Purkinje cell (primary cell): ENCODE measurements around the gene IKZF4. TPM values are rescaled to one million over a fixed set of nuclear protein-coding genes. Genes with fewer than 3 reads are reported as not detected.

ENCODE experiments used
- polyA plus RNA-seq: library from polyadenylated mRNA; unstranded; fragments of >200 nt; fragmentation: Nextera tagmentation; gene quantifications from 2 replicates; pipeline ENCODE4 v1.2.1, GENCODE V29; 2014

Gene IKZF4
- polyA plus RNA-seq, result 1.0 and 2.1 TPM in 2 replicates

GRCh38 chr12:56020423-56021184 lies at the start of gene IKZF4:
Gene IKZF4, plus strand, starts transcription at chr12:56021043. Its CDS starts 451 bp downstream, at chr12:56021494.

GRCh38 chr12:55973599-55974307 lies 47.1 kb upstream of the IKZF4 start, which contains the start of gene RAB5B:
Gene RAB5B, plus strand, starts transcription at chr12:55974078. Its CDS starts 12,883 bp downstream, at chr12:55986961.

GRCh38 chr12:55996715-55997534 lies 23.9 kb upstream of the IKZF4 start, which contains the start of gene SUOX:
Gene SUOX, plus strand, starts transcription at chr12:55997276. Its CDS starts 4,946 bp downstream, at chr12:56002222.

GRCh38 chr12:56041552-56042429 lies 20.9 kb downstream of the IKZF4 start, which contains the start of gene RPS26:
Gene RPS26, plus strand, starts transcription at chr12:56041918. Its CDS starts 249 bp downstream, at chr12:56042167.

GRCh38 chr12:56079723-56080555 lies 59.1 kb downstream of the IKZF4 start, which contains the start of gene ERBB3:
Gene ERBB3, plus strand, starts transcription at chr12:56080165. Its CDS starts 136 bp downstream, at chr12:56080301.

Other genes starting within 250 kb of the IKZF4 start
- gene SARNP, start 203.3 kb upstream of the IKZF4 start, polyA plus RNA-seq, result 124 and 157 TPM in 2 replicates
- gene ORMDL2, start 203.0 kb upstream of the IKZF4 start, polyA plus RNA-seq, result 140 and 181 TPM in 2 replicates
- 0.98 and 1.7 TPM in 2 replicates for gene DNAJC14, start 191.5 kb upstream of the IKZF4 start, polyA plus RNA-seq
- gene MMP19, start 178.1 kb upstream of the IKZF4 start, polyA plus RNA-seq, result not detected in 2 replicates
- 19.0 and 28.9 TPM in 2 replicates for gene PYM1, start 93.1 kb upstream of the IKZF4 start, polyA plus RNA-seq
- 2.0 and 9.5 TPM in 2 replicates for gene DGKA, start 89.9 kb upstream of the IKZF4 start, polyA plus RNA-seq
- not detected in 2 replicates for gene PMEL, start 55.0 kb upstream of the IKZF4 start, polyA plus RNA-seq
- gene CDK2, start 54.2 kb upstream of the IKZF4 start, polyA plus RNA-seq, result 0.31 TPM in 1 of 2 replicates, not detected in the other
- 22.5 and 27.6 TPM in 2 replicates for gene RAB5B, start 47.0 kb upstream of the IKZF4 start, polyA plus RNA-seq
- gene SUOX, start 23.8 kb upstream of the IKZF4 start, polyA plus RNA-seq, result 10.7 and 20.8 TPM in 2 replicates
- gene RPS26, start 20.9 kb downstream of the IKZF4 start, polyA plus RNA-seq, result 495 and 532 TPM in 2 replicates
- gene ERBB3, start 59.1 kb downstream of the IKZF4 start, polyA plus RNA-seq, result 0.07 and 0.63 TPM in 2 replicates
- gene PA2G4, start 83.5 kb downstream of the IKZF4 start, polyA plus RNA-seq, result 51.7 and 59.1 TPM in 2 replicates
- 1,996 and 2,354 TPM in 2 replicates for gene RPL41, start 95.6 kb downstream of the IKZF4 start, polyA plus RNA-seq
- 0.46 and 0.65 TPM in 2 replicates for gene ZC3H10, start 97.2 kb downstream of the IKZF4 start, polyA plus RNA-seq
- gene ESYT1, start 107.2 kb downstream of the IKZF4 start, polyA plus RNA-seq, result 0.99 and 9.1 TPM in 2 replicates
- 99.3 and 105 TPM in 2 replicates for gene MYL6B, start 131.5 kb downstream of the IKZF4 start, polyA plus RNA-seq
- gene MYL6, start 137.3 kb downstream of the IKZF4 start, polyA plus RNA-seq, result 2,053 and 2,241 TPM in 2 replicates
- gene SMARCC2, start 168.4 kb downstream of the IKZF4 start, polyA plus RNA-seq, result 52.8 and 59.7 TPM in 2 replicates
- gene RNF41, start 200.9 kb downstream of the IKZF4 start, polyA plus RNA-seq, result 12.4 and 13.5 TPM in 2 replicates
- 28.3 and 36.4 TPM in 2 replicates for gene NABP2, start 203.3 kb downstream of the IKZF4 start, polyA plus RNA-seq
- gene SLC39A5, start 209.0 kb downstream of the IKZF4 start, polyA plus RNA-seq, result not detected in 2 replicates
- 4.2 and 10.7 TPM in 2 replicates for gene ANKRD52, start 237.3 kb downstream of the IKZF4 start, polyA plus RNA-seq
- gene COQ10A, start 245.9 kb downstream of the IKZF4 start, polyA plus RNA-seq, result 6.7 and 8.2 TPM in 2 replicates